Stimulated activated effector memory CD8-positive, alpha-beta T cell treated with anti-CD3 and anti-CD28 coated beads, Interleukin-12 subunit alpha, Interleukin-12 subunit beta, amount 100 ng/mL, for 72 hours (primary cell): ENCODE measurements around the gene CD3E.

Experiments
- ATAC-seq: fragments of 150-1000 bp; cut with Tn5 transposase; 2 replicates; pipeline ENCODE4 v1.10.0; 2021
- DNase-seq, 2 donors: peaks; one replicate each; pipeline ENCODE4 v3.0.0; 2021 to 2022; ENCODE audit warnings: low spot score in 2 of 2
- H3K27ac Mint-ChIP-seq: one replicate; pipeline ENCODE4 v1.8.0; 2022; ENCODE audit warnings: mild to moderate bottlenecking, mixed read lengths
- H3K36me3 Mint-ChIP-seq: one replicate; pipeline ENCODE4 v1.8.0; 2022; ENCODE audit warnings: mild to moderate bottlenecking, mixed read lengths
- H3K4me1 Mint-ChIP-seq: one replicate; pipeline ENCODE4 v1.8.0; 2022; ENCODE audit warnings: mixed read lengths
- H3K4me3 Mint-ChIP-seq: one replicate; pipeline ENCODE4 v1.8.0; 2022; ENCODE audit warnings: mild to moderate bottlenecking, mixed read lengths
- H3K9me3 Mint-ChIP-seq: one replicate; pipeline ENCODE4 v1.8.0; 2022; ENCODE audit warnings: mixed read lengths

Gene CD3E

GRCh38 chr11:118334745-118335144, 30.2 kb downstream of the CD3E start:
- peak overlapping the region; percentile 32 for H3K4me3 Mint-ChIP-seq
- ATAC-seq (no peak), DNase-seq (no peak)
- peak overlapping the region; percentile 67 for H3K27ac Mint-ChIP-seq
- H3K9me3 Mint-ChIP-seq: no peaks in the 10 kb centered on the region
- peaks cover 48% of the 10 kb centered on the region for H3K36me3 Mint-ChIP-seq
- H3K4me1 Mint-ChIP-seq: peaks cover 38% of the 10 kb centered on the region

GRCh38 chr11:118338637-118339061, 34.1 kb downstream of the CD3E start:
- ATAC-seq (peak; percentile 88), DNase-seq (peak; percentile 68 to 87)
- peaks cover 69% of the 10 kb centered on the region for H3K36me3 Mint-ChIP-seq
- H3K9me3 Mint-ChIP-seq: no peaks in the 10 kb centered on the region
- peak overlapping the region; percentile 99 for H3K27ac Mint-ChIP-seq
- H3K4me3 Mint-ChIP-seq: peak overlapping the region; percentile 77
- H3K4me1 Mint-ChIP-seq: peaks cover 53% of the 10 kb centered on the region

- ATAC-seq (peak; percentile 5), DNase-seq (peak in 1 of 2 donors; percentile 61)
- peaks cover 73% of the 10 kb centered on the region for H3K36me3 Mint-ChIP-seq
- peak overlapping the region; percentile 99 for H3K27ac Mint-ChIP-seq
- H3K4me1 Mint-ChIP-seq: peaks cover 60% of the 10 kb centered on the region
- no peaks in the 10 kb centered on the region for H3K9me3 Mint-ChIP-seq
- peak overlapping the region; percentile 77 for H3K4me3 Mint-ChIP-seq
Observed at GRCh38 chr11:118339281-118339961, 34.9 kb downstream of the CD3E start.

- H3K36me3 Mint-ChIP-seq: peaks cover 68% of the 10 kb centered on the region
- ATAC-seq: no peak
- H3K9me3 Mint-ChIP-seq: no peaks in the 10 kb centered on the region
- DNase-seq: no peak
- peak overlapping the region; percentile 77 for H3K4me3 Mint-ChIP-seq
- peaks cover 60% of the 10 kb centered on the region for H3K4me1 Mint-ChIP-seq
- peak overlapping the region; percentile 99 for H3K27ac Mint-ChIP-seq
Observed at GRCh38 chr11:118340449-118340848, 35.9 kb downstream of the CD3E start.

- Mint-ChIP-seq H3K36me3 (peaks cover 66% of the 10 kb centered on the region), H3K9me3 (no peaks in the 10 kb centered on the region), H3K4me3 (peak overlapping the region; percentile 77), H3K4me1 (peaks cover 64% of the 10 kb centered on the region), H3K27ac (peak overlapping the region; percentile 99)
- ATAC-seq (no peak), DNase-seq (no peak)
Observed at GRCh38 chr11:118341261-118341660, 36.7 kb downstream of the CD3E start.

GRCh38 chr11:118341815-118342489, 37.4 kb downstream of the CD3E start:
- ATAC-seq (no peak), DNase-seq (no peak)
- Mint-ChIP-seq H3K4me1 (peaks cover 62% of the 10 kb centered on the region), H3K36me3 (peaks cover 63% of the 10 kb centered on the region), H3K9me3 (no peaks in the 10 kb centered on the region), H3K27ac (peak overlapping the region; percentile 99), H3K4me3 (peak overlapping the region; percentile 77)

- Mint-ChIP-seq H3K4me1 (peaks cover 68% of the 10 kb centered on the region), H3K36me3 (peaks cover 63% of the 10 kb centered on the region), H3K27ac (peak within 1 kb of the TSS; percentile 99), H3K4me3 (peak within 1 kb of the TSS; percentile 77), H3K9me3 (no peaks in the 10 kb centered on the region)
- ATAC-seq: peak; percentile 73
- DNase-seq: peak in 1 of 2 donors; percentile 79
Observed at GRCh38 chr11:118342503-118343161, 38.1 kb downstream of the CD3E start, which contains the start of gene CD3D. CD3D (minus strand) TSS chr11:118342705; CDS start chr11:118342607, 98 bp downstream.

- DNase-seq: no peak
- Mint-ChIP-seq H3K27ac (peak overlapping the region; percentile 99), H3K4me3 (peak overlapping the region; percentile 77), H3K9me3 (no peaks in the 10 kb centered on the region), H3K36me3 (peaks cover 60% of the 10 kb centered on the region), H3K4me1 (peaks cover 66% of the 10 kb centered on the region)
- ATAC-seq: peak; percentile 27
Observed at GRCh38 chr11:118343248-118343647, 38.7 kb downstream of the CD3E start.

- Mint-ChIP-seq H3K4me1 (peaks cover 66% of the 10 kb centered on the region), H3K27ac (peak within 1 kb of the TSS; percentile 99), H3K4me3 (peak within 1 kb of the TSS; percentile 77), H3K9me3 (no peaks in the 10 kb centered on the region), H3K36me3 (peaks cover 60% of the 10 kb centered on the region)
- DNase-seq: peak; percentile 46 to 80
- ATAC-seq: peak; percentile 77
Observed at GRCh38 chr11:118343981-118344515, 39.5 kb downstream of the CD3E start, which contains the start of gene CD3G. CD3G (plus strand) TSS chr11:118344344; CDS start chr11:118344424, 80 bp downstream.

GRCh38 chr11:118349475-118349874, 44.9 kb downstream of the CD3E start:
- H3K27ac Mint-ChIP-seq: peak overlapping the region; percentile 99
- peaks cover 82% of the 10 kb centered on the region for H3K36me3 Mint-ChIP-seq
- no peak overlapping the region for H3K4me3 Mint-ChIP-seq

GRCh38 chr11:118353084-118353710, 48.7 kb downstream of the CD3E start:
- H3K4me3 Mint-ChIP-seq: no peak overlapping the region
- peaks cover 15% of the 10 kb centered on the region for H3K4me1 Mint-ChIP-seq
- no peak for ATAC-seq
- H3K9me3 Mint-ChIP-seq: no peaks in the 10 kb centered on the region
- H3K27ac Mint-ChIP-seq: peak overlapping the region; percentile 30
- DNase-seq: peak in 1 of 2 donors; percentile 49
- H3K36me3 Mint-ChIP-seq: peaks cover 69% of the 10 kb centered on the region

More at GRCh38 chr11:118349475-118349874, 44.9 kb downstream of the CD3E start:
- ATAC-seq (no peak), DNase-seq (no peak)
- Mint-ChIP-seq H3K4me1 (peaks cover 44% of the 10 kb centered on the region), H3K9me3 (no peaks in the 10 kb centered on the region)

- DNase-seq: no peak
- peak overlapping the region; percentile 94 for H3K27ac Mint-ChIP-seq
- H3K4me1 Mint-ChIP-seq: peaks cover 39% of the 10 kb centered on the region
- no peaks in the 10 kb centered on the region for H3K9me3 Mint-ChIP-seq
- no peak for ATAC-seq
- H3K36me3 Mint-ChIP-seq: peaks cover 57% of the 10 kb centered on the region
- no peak overlapping the region for H3K4me3 Mint-ChIP-seq
Observed at GRCh38 chr11:118358071-118358470, 53.5 kb downstream of the CD3E start.

- H3K27ac Mint-ChIP-seq: peak within 1 kb of the TSS; percentile 94
- peak within 1 kb of the TSS; percentile 86 for H3K4me3 Mint-ChIP-seq
- H3K9me3 Mint-ChIP-seq: no peaks in the 10 kb centered on the region
- DNase-seq (peak; percentile 97 to 100), ATAC-seq (peak; percentile 99)
- H3K4me1 Mint-ChIP-seq: peaks cover 44% of the 10 kb centered on the region
- H3K36me3 Mint-ChIP-seq: peaks cover 57% of the 10 kb centered on the region
Observed at GRCh38 chr11:118359295-118359958, 54.9 kb downstream of the CD3E start, which contains the start of gene UBE4A. UBE4A (plus strand) TSS chr11:118359600; CDS start chr11:118365081, 5,481 bp downstream.

- Mint-ChIP-seq H3K4me1 (peaks cover 31% of the 10 kb centered on the region), H3K36me3 (peaks cover 92% of the 10 kb centered on the region), H3K27ac (no peak overlapping the region), H3K4me3 (no peak overlapping the region), H3K9me3 (no peaks in the 10 kb centered on the region)
- no peak for DNase-seq
- ATAC-seq: no peak
Observed at GRCh38 chr11:118364956-118365615, 60.6 kb downstream of the CD3E start.
